Coronary artery (tissue), 2 donors: ENCODE measurements around the gene IGF2R.

ENCODE experiments used
- DNase-seq: peaks from one replicate; pipeline ENCODE4 v3.0.0-alpha.2; 2017; ENCODE audit warnings: low spot score
- H3K27ac ChIP-seq, 2 donors: fragments of 200-600 bp; sonication (generic); one replicate each; pipeline ENCODE4 v1.5.1; 2016 to 2019
- H3K4me3 ChIP-seq: fragments of 200-600 bp; sonication (generic); 2 replicates; pipeline ENCODE4 v1.5.1; 2016; ENCODE audit warnings: mild to moderate bottlenecking, moderate library complexity
- TF ChIP-seq, protein P1 (sequence below): fragments of 200-600 bp; sonication (generic); IDR thresholded peaks from one replicate; pipeline ENCODE4 v1.5.1; 2019; ENCODE audit warnings: antibody characterized with exemption

IGF2R gene

DNA sequence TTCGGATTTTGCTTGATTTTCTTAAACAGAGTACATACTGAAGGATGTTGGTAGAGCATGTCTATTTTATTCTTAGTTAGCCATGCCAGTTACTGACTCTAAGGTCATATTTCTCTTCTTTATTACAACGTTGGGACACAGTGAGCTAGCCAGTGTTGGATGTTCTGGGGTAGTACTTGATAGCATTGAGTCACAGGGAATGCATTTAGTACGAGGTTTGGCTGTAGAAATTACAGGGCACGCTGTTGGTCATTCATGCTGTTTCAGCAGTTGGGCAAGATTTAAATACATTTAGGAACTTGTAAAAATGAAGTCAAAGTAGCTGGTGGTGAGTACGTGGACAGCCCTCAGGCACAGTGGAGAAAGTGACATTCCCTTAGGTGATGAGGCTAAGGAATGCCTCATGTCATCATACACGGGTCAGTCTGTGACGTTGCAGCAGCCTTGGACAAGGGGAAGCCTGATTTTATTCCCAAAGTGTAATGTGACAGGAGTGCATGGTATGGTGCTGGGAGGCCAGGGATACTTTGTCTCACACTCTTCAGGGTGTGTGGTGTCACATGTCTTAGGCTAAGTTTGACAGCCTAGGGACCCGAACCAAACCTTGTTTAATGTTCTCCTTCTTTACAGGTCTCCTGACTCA lies 95.0 kb downstream of the IGF2R start:
- H3K4me3 ChIP-seq = no peak overlapping the region
- TF ChIP-seq, protein P1, sequence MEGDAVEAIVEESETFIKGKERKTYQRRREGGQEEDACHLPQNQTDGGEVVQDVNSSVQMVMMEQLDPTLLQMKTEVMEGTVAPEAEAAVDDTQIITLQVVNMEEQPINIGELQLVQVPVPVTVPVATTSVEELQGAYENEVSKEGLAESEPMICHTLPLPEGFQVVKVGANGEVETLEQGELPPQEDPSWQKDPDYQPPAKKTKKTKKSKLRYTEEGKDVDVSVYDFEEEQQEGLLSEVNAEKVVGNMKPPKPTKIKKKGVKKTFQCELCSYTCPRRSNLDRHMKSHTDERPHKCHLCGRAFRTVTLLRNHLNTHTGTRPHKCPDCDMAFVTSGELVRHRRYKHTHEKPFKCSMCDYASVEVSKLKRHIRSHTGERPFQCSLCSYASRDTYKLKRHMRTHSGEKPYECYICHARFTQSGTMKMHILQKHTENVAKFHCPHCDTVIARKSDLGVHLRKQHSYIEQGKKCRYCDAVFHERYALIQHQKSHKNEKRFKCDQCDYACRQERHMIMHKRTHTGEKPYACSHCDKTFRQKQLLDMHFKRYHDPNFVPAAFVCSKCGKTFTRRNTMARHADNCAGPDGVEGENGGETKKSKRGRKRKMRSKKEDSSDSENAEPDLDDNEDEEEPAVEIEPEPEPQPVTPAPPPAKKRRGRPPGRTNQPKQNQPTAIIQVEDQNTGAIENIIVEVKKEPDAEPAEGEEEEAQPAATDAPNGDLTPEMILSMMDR = no peak
- no peak overlapping the region for H3K27ac ChIP-seq
- DNase-seq = no peak

DNA sequence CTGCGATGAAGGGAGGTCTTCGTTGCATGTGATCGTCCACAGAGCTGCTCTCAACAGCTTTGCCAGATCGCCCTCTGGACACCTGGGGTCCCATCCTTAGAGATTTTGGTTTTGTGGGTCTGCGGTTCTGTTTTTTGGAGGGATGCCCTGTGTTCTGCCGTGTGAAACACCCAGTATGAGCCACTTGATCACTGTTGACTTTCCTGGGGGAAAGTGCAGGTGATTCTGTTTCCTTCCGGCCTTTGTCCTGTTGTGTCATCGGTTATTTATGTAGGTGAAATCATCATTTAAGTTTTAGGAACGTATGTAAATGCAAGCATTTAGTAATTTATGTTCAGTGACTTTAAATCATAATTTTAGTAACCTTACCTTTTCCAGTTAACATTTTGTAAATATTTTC lies 96.3 kb downstream of the IGF2R start:
- TF ChIP-seq, protein P1 = no peak
- Histone ChIP-seq H3K4me3 (no peak overlapping the region), H3K27ac (no peak overlapping the region)
- DNase-seq = no peak

DNA sequence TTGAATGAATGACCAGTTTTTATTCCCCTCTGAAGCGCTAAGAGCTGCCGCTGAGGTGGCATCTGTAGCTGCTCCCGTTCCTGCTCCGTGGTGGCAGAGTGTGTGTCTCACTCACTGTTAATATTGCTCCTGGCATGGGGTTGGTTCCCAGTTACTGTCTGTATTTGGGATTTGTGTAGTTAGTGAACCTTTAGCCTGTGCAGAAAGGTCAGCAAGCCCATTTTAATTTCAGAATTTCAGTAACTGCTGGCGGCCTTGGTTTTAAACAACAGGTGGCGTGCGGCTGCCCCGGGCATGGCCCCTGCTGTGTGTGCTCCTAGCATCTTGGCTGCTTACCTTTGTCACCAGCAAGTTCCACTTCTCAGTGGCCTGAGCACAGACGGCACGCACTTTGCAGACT lies 98.7 kb downstream of the IGF2R start:
- Histone ChIP-seq H3K4me3 (no peak overlapping the region), H3K27ac (no peak overlapping the region)
- no peak for DNase-seq
- TF ChIP-seq, protein P1 = no peak

DNA sequence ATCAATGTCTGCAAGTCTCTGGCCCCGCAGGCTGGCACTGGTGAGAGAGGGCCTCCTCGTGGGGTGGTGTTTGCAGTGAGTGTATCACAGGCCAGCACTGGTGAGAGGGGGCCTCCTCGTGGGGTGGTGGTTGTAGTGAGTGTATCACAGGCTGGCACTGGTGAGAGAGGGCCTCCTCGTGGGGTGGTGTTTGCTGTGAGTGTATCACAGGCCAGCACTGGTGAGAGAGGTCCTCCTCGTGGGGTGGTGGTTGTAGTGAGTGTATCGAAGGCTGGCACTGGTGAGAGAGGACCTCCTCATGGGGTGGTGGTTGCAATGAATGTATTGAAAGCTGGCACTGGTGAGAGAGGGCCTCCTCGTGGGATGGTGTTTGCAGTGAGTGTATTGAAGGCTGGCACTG lies 99.5 kb downstream of the IGF2R start:
- TF ChIP-seq, protein P1 = no peak
- DNase-seq = no peak
- H3K4me3 ChIP-seq = no peak overlapping the region
- H3K27ac ChIP-seq = no peak overlapping the region

GRCh38 chr6:160069050-160069454 lies 100.2 kb downstream of the IGF2R start:
- TF ChIP-seq, protein P1 = no peak
- DNase-seq = no peak
- no peak overlapping the region for H3K4me3 ChIP-seq
- no peak overlapping the region for H3K27ac ChIP-seq

DNA sequence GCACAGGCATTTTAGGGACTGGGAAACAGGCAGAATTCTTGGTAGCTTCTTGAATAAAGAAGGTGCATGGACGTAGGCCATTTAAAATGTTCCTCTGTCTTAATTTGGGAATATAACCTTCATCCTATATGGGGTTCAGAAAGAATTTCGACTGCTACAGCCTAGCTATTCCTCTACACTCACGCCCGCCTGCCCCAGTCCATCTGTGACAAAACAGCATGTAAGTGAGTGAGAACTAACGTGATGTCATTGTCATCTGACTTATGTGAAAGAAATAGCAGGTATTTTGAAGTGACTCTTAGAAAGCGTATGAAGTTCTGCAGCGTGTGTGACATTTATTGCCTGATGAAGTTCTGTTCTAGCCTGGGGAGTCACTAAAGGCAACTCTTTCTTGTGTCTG lies 100.6 kb downstream of the IGF2R start:
- DNase-seq = no peak
- no peak overlapping the region for H3K27ac ChIP-seq
- TF ChIP-seq, protein P1 = no peak
- H3K4me3 ChIP-seq = no peak overlapping the region

DNA sequence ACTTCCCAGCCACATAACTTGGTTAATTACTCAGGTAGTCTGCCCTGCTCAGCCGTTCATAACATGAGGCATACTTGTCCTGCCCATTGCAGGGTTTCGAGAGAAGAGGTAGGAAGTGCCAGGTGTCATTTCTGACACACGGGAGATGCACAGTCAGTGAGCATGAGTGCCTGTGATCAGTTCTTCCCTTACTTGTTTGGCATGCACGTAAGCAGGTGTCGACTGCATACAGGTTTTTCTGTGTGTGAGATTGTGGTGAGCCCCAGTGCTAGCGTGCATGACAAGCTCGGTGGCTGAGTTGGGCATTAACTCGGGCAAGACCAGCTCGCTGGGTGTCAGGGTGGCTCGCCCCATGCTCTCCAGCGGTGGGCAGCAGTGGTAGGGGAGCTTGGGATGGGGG lies 101.5 kb downstream of the IGF2R start:
- Histone ChIP-seq H3K4me3 (no peak overlapping the region), H3K27ac (no peak overlapping the region)
- TF ChIP-seq, protein P1 = no peak
- DNase-seq = no peak
